Urothelium cell line (cell line): ENCODE results near the gene KIAA0930.

Experiments
- DNase-seq: peaks from one replicate; pipeline ENCODE4 v3.0.0; 2011; ENCODE audit warnings: low spot score, mixed read lengths
- FAIRE-seq: peaks from 2 replicates; lab custom pipeline; 2011; peaks lifted over from hg19 to GRCh38; lab: Jason Lieb, UNC

Gene KIAA0930

DNA sequence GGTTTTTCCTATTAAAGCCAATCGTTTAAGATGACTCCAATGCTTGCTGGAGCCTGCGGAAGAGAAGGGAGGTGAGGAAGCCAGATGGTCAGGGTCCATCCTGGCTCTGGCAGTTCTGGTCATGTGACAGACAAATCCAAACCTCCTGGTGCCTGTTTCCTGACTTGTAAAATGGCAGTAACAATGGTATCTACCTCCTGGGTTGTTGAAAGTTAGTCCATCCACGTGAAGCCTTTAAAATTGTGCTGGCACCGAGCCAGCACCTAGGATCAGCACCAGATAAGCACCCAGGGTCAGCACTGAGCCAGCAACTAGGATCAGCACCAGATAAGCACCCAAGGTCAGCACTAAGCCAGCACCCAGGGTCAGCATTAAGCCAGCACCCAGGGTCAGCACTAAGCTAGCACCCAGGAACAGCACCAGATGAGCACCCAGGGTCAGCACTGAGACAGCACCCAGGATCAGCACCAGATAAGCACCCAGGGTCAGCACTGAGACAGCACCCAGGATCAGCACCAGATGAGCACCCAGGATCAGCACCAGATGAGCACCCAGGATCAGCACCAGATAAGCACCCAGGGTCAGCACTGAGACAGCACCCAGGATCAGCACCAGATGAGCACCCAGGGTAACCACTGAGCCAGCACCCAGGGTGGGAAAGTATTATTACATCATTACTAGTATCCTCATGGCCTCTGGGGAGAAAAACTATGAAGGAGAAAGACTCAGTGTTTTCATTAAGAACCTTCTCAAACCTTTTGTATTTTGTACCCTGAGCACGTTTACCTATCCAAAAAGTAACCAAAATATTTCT is 17.2 kb downstream of the KIAA0930 start:
- DNase-seq: no peak
- peak; percentile 71 for FAIRE-seq

DNA sequence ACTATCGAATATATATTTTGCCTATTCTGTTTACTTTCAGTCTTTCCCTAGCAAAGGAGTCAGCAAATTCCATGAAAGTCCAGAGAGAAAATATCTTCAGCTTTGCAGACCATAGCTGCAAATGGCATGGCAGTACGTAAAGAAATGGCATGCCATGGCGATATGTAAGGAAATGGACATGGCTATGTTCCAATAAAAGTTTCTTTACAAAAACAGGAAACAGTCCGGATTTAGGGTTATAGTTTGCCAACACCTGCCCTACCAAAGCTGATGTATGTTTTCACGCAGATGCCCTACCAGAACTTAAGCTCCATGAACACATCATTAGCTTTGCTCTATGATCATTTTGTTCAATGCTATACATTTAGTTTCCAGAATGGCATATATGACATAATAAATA is 19.5 kb downstream of the KIAA0930 start:
- DNase-seq (no peak), FAIRE-seq (peak; percentile 13)

DNA sequence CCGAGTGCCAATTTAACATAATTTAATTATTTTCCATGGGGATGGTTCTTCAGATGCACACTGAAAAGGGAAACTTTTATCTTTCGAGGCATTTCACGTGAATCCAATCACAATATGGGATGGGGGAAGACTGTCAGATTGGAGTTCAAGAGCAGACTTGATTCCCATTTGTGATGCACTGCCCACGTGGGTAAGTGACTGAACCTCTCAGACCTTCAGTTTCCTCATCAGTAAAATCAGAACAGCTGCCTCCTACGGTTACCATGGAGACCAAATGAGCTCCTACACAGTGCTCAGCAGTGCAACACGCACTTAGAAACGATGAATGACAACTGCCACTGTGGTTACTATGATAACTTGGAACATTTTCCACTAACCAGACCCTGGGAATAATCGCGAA is 21.7 kb downstream of the KIAA0930 start:
- DNase-seq (no peak), FAIRE-seq (peak; percentile 72)

DNA sequence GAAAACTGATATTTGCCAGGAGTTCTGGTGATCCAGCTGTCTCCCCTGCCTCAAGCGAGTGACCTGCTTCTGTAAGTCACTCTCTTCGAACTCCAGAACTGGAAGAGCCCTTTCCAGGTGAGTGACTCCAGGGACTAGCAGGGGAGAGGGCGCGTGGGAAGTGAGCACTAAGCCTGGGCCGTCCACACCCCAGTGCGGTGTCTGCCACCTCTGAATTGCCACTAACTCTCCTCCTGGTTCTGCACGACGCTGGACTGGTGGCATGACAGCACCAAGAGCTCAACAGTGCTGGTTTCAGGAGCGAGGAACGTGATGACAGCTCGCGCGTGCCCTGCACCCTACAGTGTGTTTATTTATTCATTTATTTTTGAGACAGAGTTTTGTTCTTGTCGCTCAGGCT is 22.9 kb downstream of the KIAA0930 start:
- FAIRE-seq: no peak

DNA sequence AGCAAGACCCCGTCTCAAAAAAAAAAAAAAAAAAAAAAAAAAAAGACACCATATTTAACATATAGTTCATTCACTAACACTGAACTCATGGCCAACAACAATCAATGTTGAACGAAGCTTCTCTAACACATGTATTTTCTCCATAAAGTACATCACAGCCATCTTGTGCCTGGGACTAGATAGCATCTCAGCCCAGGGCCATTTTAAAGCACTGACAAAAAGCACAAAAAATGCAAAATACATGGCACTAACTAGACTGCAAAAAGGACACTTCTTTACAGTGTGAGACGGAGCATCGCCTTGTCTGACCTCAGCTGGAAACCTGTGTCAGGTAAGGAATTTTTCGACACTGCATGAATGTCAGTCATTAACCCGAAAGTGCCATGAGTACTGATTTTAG is 23.3 kb downstream of the KIAA0930 start:
- peak; percentile 63 for FAIRE-seq
- DNase-seq: no peak

More for the DNA sequence above, 22.9 kb downstream of the KIAA0930 start:
- no peak for DNase-seq

DNA sequence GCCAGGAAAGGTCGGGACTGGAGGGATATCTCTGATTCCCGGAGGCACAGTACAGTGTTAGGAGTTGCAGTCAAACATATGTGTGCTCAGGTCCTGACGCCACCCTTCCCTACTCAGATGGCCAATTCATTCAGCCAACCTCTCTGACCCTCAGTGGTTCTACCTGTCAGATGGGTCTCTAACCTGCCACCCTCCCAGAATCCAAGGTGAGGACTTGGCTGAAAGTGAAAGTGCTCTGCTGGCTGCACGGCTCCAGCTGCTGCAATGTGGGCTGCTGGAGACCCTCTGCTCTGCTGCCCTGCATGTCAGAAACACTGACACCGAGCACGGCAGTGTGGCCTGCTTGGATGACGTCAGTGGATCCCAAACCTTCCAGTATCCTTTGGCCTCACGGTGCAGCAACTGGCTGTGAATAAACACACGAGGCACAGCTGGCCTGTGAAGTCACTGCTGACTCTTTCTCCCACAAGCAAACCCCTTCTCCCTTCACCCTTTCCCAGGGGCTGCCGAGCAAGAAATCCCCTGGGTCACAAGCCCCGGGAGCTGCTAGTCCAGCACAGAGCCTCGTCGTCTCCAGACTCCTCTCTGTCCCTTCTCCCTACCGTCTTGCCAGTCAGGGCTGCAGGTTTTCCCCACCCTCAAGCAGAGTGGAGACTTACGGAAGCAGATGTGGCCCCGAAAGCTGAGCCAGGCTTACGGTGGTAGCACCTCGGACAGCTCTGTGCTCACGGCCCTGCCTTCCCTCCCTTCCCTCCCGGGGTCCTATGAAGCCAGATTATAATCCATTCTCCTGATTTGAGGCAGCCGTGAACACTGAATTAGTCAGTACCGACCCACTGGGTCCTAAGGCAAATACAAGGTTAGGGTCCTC is 24.3 kb downstream of the KIAA0930 start:
- FAIRE-seq: no peak
- DNase-seq: no peak

DNA sequence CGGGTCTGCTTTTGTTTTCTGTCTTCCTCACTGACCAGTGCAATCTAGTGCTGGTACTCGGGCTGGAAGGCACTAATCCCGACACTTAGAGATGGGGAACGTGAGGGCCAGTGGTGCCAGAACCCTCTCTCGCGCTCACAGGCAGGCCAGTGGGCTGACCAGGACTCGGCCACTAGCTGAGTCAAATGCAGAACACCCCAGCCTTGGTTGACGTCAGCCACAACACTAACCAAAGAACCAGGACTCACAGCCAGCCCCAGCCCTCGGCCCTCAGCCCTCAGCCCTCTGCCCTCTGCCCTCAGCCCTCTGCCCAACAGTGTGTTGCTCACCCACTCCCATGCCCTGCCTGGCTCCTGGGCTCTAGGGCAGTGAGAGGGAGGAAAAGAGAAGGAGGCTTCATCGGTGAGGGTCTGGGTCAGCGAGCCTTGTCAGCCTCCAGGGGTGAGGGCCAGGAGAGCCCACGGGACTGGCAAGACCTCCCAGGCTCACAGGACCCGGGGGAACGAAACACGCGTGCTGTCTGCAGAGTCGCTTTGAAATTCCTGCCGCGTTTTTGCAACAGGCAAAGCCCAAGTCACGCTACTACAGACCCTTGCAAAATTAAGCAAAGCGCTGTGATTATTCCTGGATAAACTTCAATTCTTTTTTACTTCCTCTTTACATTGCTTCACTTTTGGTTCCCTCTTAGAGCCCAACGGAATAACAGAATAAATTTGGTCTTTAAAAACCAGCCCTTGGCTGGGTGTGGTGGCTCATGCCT is 27.5 kb downstream of the KIAA0930 start:
- FAIRE-seq (peak; percentile 17), DNase-seq (no peak)

DNA sequence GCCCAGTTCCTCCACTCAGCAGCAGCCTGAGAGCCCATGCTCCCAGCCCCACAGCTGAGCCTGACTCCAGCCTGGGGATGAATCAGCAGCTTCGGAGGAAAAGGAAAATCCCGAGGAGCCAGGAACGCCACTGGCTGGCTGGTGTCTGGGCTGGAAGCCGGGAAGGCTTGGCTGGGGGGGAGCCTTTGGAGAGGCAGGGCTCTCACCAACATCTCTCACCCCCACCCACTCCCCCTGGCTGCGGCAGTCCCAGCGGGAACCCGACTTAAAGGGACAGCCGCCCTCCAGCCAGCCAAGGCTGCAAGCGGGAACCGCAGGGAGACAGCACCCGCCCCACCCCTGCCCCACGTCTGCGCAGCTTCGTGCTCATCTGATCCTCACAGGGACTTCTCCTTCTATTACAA is 28.4 kb downstream of the KIAA0930 start:
- FAIRE-seq: no peak

DNA sequence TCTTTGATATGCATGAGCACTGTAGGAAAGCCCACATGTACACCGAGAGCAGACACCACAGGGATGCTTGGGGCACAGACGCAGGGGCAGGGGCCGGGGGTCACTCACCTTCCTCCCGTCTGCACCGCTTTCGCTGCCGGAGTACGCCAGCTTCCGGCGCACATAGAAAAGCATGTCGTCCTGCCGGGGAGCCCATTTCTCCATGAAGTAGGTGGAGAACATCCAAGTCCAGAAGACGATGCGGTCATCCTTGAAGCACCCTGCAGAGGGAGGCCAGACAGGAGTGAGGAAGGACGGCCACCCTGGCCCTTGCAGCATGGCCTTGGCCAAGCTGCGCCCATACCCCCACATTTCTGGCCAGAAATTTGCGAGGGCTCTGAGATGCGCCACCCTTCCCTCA is 28.8 kb downstream of the KIAA0930 start:
- DNase-seq (no peak), FAIRE-seq (peak; percentile 62)

More for the DNA sequence above, 28.4 kb downstream of the KIAA0930 start:
- DNase-seq: peak; percentile 93

DNA sequence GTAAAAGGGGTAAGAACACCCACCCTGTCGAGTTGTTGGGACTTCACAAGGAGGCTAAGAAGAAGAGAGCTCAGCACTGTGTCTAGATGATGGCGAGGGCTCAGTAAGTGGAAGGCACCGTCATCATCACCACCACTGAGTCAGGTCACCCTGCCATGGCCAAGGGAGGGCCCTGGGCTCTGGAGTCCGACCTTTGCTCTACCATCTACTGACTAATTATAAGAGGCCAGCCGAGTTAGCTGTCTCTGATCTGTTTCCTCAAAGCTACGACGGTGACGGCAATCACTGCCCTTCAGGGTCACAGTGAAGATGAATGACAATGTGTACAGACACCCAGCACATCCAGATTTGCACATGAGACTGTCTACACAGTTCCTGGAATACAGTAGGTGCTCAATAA is 29.3 kb downstream of the KIAA0930 start:
- peak; percentile 85 for FAIRE-seq
- DNase-seq: no peak

DNA sequence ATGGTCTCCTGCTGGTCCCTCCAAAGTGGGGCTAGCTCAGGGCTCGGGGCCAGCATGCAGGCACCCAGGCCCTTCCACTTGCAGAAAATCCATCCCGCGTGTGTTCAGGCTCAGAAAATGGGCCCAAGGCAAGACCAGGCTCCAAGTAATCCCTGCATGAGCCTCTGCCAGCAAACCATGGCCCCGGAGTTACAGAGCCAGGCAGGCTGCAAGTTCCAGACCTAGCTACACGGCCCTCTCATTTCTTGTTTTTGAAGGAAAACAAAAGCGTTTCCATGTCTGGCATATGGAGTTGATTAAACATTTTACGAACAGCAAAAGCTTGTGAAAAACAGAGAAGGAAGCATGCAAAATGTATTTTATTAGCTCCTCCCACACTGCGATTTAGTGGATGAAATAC is 29.7 kb downstream of the KIAA0930 start:
- no peak for DNase-seq
- FAIRE-seq: no peak

DNA sequence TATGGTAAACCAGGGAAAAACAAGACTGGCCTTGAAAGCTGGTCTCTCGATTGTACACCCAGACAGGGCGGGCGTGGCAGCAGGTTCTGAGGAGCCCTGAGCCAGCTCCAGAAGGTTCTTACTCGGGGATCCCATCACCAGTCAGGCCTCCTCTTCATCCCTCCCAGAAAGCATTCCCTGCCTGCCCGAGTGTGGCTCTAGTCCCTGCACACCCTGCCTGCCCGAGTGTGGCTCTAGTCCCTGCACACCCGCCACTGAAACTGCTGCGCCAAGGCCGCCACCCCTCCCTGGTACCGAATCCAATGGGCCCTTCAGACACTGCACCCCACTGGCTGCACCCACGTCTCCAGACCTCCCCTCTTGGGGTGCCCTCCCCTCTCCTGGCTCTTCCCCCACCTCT is 30.1 kb downstream of the KIAA0930 start:
- DNase-seq (no peak), FAIRE-seq (peak; percentile 48)

DNA sequence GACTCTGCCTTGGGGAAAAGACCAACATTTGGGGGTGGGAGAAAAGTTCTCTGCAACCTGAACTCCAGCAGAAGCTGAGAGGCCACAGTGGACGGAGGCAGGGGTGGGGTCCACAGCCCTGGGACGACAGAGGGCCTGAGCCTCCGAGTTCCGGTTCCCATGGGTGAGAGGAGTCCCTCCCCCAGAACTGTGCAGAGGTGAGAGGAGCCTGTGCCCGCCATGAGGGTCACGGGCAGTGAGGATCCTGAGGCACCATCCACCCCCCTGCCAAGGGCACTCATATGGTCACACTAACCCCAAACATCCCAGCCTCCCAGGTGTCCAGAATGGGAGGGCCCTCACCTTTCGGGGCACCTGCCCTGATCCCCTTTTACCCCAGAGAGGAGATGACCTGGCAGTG is 30.5 kb downstream of the KIAA0930 start:
- no peak for DNase-seq
- FAIRE-seq: no peak

DNA sequence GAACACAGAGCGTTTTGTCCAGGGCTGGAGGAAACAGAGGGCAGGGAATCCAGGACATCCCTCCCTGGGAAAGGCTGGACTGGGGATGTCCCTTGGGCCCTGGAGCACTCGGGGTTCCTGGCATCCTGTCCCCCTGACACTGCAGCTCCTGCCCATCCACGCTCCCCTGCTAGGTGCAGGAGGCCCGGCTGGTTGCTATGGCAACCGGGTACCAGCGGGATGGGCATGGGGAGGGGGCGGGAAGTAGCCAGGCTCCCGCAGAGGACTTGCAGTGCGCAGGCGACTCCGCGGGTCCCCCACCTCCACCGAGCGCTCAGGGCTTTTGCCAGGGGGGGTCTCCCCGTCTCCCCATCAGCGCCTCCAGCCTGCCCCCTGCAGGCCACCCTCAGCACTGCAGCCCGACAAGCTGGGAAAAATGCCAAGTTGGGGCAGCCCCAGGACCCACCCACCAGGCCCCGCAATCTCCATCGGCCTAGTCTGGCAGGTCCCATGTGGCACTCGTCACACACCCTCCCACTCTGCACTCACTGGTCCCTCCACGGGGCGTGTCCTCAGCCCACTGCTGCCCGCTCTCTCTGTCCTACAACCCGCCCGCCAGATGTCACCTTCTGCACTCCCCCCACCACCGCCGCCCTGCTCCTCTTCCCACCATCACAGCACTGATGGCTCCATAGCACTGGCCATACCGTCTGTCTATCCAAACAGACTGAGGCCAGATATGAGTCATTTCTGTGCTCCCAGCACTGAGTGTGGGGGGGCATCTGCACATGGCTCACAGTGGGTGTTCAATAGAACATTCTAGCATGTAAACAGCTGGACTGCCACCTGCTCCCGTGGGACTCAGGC is 31.5 kb downstream of the KIAA0930 start:
- peak; percentile 98 for FAIRE-seq
- DNase-seq: peak; percentile 73

DNA sequence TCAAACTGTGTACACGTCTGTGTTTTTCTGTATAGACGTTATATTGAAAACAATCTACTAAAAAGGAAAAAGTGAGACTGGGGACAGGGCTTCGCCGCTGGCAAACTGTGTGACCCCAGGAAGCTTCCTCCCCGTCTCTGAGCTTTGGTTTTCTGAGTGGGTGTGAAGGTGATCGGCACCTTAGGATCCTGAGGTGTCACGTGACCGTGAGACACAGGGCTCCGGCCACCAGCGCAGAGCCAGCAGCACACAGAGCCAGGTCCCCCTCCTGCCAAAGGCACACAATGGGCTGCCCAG is 32.0 kb downstream of the KIAA0930 start:
- DNase-seq (no peak), FAIRE-seq (no peak)

DNA sequence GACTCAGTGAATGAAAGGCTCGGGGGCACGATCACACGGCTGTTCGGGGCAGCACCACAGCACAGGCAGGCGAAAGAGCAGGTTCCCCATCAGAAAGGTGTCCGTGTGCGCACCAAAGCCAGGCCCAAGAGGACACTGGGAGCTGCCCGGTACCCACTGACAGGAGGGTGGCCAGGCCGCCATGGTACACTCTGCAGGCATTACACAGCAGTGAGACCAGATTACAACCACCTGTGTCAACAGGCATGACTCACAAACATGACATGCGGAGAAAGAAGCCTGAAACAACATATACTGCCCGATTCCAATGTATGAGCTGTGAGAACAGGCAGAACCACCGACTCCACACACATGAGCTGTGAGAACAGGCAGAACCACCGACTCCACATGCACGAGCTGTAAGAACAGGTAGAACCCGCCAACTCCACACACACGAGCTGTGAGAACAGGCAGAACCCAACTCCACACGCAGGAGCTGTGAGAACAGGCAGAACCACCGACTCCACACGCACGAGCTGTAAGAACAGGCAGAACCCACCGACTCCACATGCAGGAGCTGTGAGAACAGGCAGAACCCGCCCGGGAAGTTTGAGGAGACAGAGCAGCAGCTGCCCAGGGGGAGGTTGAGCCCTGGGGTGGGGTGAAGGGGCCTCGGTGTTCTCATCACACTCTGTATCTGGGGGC is 32.6 kb downstream of the KIAA0930 start:
- FAIRE-seq (peak; percentile 74), DNase-seq (no peak)

DNA sequence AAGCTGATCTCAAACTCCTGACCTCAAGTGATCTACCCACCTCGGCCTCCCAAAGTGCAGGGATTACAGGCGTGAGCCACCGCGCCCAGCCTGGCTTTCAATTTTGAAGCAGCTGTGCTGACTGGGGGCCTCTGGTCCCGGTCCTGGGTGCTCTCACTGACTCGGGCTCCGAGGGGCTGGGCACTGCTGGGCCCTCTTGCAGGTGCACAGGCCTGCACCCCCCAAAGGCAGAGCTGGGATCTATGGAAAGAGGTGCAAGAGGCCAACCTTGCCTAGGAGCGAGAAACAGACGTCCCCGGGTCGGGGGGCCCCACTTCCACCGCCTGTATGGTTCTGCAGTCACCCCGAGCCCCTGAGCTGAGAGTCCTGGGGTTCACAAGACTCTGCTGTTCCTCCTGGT is 33.2 kb downstream of the KIAA0930 start:
- FAIRE-seq (no peak), DNase-seq (no peak)

DNA sequence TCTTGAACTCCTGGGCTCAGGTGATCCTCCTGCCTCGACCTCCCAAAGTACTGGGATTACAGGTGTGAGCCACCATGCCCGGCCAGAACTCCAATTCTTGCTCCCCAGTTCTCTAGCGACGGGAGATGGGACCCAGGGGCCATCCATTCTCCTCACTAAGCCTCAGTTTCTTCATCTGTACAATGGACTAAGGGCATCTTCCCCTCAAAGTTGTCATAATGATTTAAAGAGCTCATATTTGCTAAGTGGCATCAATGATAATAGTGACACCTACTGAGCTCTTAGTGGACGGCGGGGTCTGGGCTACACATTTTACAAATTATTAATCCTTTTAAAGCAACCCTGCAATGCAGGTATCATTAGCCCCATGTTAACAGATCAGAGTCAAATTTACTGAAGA is 34.5 kb downstream of the KIAA0930 start:
- FAIRE-seq (no peak), DNase-seq (no peak)

DNA sequence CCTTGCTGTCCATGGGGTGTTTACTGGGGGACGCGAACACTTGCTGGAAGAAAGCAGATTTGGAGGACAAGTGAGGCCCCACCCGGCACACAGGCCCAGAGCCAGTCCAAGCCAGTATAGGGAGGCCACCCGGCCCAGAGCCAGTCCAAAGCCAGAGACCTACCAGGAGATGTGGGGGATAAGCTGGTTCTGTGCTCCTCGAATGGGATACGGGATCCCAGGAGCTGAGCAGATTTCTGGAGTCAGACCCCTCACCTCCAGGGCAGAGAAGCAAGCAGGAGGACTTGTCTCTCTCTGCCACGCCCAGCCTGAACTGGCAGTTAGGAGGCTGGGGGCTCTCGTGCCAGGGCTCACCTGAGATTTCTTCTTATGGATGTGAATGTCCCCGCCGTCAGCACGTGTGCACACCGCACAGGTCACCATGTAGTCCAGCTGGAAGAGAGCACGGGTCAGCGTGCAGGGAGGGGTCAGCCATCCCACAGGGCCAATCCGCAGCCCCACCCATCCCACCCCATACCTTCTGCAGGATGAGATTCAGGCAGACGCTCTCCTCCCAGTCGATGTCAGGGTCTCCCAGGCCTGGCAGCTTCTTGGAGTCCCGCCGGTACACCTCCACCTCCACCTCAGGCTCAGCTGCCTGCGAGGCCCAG is 35.3 kb downstream of the KIAA0930 start:
- no peak for FAIRE-seq

More for the DNA sequence above, 35.3 kb downstream of the KIAA0930 start:
- DNase-seq: no peak
